Measurements from ENCODE around the gene SHC1. TPM values are rescaled to one million over a fixed set of nuclear protein-coding genes. Genes with fewer than 3 reads are reported as not detected.
A peak's percentile ranks its signal among the peaks of the same experiment; 100 is the strongest.

The SHC1 gene
- total RNA-seq, 1 experiment from 2014 or later = 107 TPM

GRCh38 chr1:155005076-155006011 lies 34.8 kb upstream of the SHC1 start:
- DNase-seq = peak; percentile 90
- H3K4me2 ChIP-seq (ENCODE audit: low read length) = peak overlapping the region; percentile 98

GRCh38 chr1:155004352-155005075 lies 34.0 kb upstream of the SHC1 start:
- ChIA-PET POLR2A (ENCODE audit: unreplicated experiment) (no interaction called here), CTCF (interaction anchor here (0.6 to 4.1 kb wide), 3 partner anchors 13 to 72 kb away, joined by 3 to 16 read pairs (median 5); partner anchors contain the start of gene PYGO2)
- Histone ChIP-seq H4K20me1 (ENCODE audit: low read length) (0 out of 2 replicates have a peak, but pooled peaks cover 3% of the 10 kb centered on the region), H3K27ac (ENCODE audit: low read length) (peak overlapping the region; percentile 88), H3K36me3 (ENCODE audit: low read depth, low read length) (peaks cover 9% of the 10 kb centered on the region; the same call in 1 of the 2 replicates), H2AFZ (ENCODE audit: low read length) (peak overlapping the region; percentile 61; the same call in 1 of the 2 replicates), H3K4me1 (ENCODE audit: insufficient read depth, low read length) (peaks cover 50% of the 10 kb centered on the region), H3K4me2 (ENCODE audit: low read length) (peak overlapping the region; percentile 98), H3K79me2 (ENCODE audit: low read length) (peaks cover 69% of the 10 kb centered on the region), H3K4me3 (ENCODE audit: low read length) (peak overlapping the region; percentile 83), H3K9ac (ENCODE audit: low read length) (peak overlapping the region; percentile 74), H3K9me3 (ENCODE audit: low read length) (no peaks in the 10 kb centered on the region), H3K27me3 (ENCODE audit: low read length) (no peaks in the 10 kb centered on the region), H3F3A (ENCODE audit: low read length, unreplicated experiment) (peaks cover 4% of the 10 kb centered on the region), H3K9me2 (replicated peaks; ENCODE audit: low read length) (no peaks in the 10 kb centered on the region)
- BruUV-seq (replicated peaks) = no TSS peak
- TF ChIP-seq EZH2phosphoT487 (IDR thresholded peaks at IDR 0.05; ENCODE audit: borderline replicate concordance, low read length) = no peak
- TF ChIP-seq, protein P1, sequence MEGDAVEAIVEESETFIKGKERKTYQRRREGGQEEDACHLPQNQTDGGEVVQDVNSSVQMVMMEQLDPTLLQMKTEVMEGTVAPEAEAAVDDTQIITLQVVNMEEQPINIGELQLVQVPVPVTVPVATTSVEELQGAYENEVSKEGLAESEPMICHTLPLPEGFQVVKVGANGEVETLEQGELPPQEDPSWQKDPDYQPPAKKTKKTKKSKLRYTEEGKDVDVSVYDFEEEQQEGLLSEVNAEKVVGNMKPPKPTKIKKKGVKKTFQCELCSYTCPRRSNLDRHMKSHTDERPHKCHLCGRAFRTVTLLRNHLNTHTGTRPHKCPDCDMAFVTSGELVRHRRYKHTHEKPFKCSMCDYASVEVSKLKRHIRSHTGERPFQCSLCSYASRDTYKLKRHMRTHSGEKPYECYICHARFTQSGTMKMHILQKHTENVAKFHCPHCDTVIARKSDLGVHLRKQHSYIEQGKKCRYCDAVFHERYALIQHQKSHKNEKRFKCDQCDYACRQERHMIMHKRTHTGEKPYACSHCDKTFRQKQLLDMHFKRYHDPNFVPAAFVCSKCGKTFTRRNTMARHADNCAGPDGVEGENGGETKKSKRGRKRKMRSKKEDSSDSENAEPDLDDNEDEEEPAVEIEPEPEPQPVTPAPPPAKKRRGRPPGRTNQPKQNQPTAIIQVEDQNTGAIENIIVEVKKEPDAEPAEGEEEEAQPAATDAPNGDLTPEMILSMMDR (conservative IDR thresholded peaks at IDR 0.05; ENCODE audit: low read depth, low read length) = no peak
- TF ChIP-seq EZH2 (IDR thresholded peaks at IDR 0.05; ENCODE audit: low read length, unreplicated experiment) = no peak
- intact Hi-C loops (cut with micrococcal nuclease) = loop anchor here (1.0 kb wide), 1 partner anchor 13 kb away; no protein-coding TSS in a partner anchor
- no peak for ATAC-seq
- no peak for DNase-seq

More at GRCh38 chr1:155005076-155006011, 34.8 kb upstream of the SHC1 start:
- ChIA-PET CTCF (interaction anchor here (0.9 kb wide), 1 partner anchor 44 kb away, joined by 5 read pairs; the partner anchor contains the start of gene PYGO2), POLR2A (ENCODE audit: unreplicated experiment) (no interaction called here)
- H3K27ac ChIP-seq (ENCODE audit: low read length) = peak overlapping the region; percentile 88
- peaks cover 4% of the 10 kb centered on the region for H3F3A ChIP-seq (ENCODE audit: low read length, unreplicated experiment)
- H3K4me3 ChIP-seq (ENCODE audit: low read length) = peak overlapping the region; percentile 83
- H3K9me2 ChIP-seq (replicated peaks; ENCODE audit: low read length) = no peaks in the 10 kb centered on the region
- no peaks in the 10 kb centered on the region for H3K9me3 ChIP-seq (ENCODE audit: low read length)
- no TSS peak for BruUV-seq (replicated peaks)
- peak overlapping the region; percentile 12; the same call in 1 of the 2 replicates for H2AFZ ChIP-seq (ENCODE audit: low read length)
- H3K79me2 ChIP-seq (ENCODE audit: low read length) = peaks cover 78% of the 10 kb centered on the region
- peak overlapping the region; percentile 61 for H3K9ac ChIP-seq (ENCODE audit: low read length)
- TF ChIP-seq EZH2phosphoT487 (IDR thresholded peaks at IDR 0.05; ENCODE audit: borderline replicate concordance, low read length) (no peak), EZH2 (IDR thresholded peaks at IDR 0.05; ENCODE audit: low read length, unreplicated experiment) (no peak)
- TF ChIP-seq, protein P1 (conservative IDR thresholded peaks at IDR 0.05; ENCODE audit: low read depth, low read length) = no peak
- intact Hi-C loops (cut with micrococcal nuclease) = loop anchor here (1.0 kb wide), 1 partner anchor 12 kb away; no protein-coding TSS in a partner anchor
- peaks cover 42% of the 10 kb centered on the region for H3K4me1 ChIP-seq (ENCODE audit: insufficient read depth, low read length)
- peak; percentile 24 for ATAC-seq
- no peaks in the 10 kb centered on the region for H3K27me3 ChIP-seq (ENCODE audit: low read length)
- H3K36me3 ChIP-seq (ENCODE audit: low read depth, low read length) = peaks cover 12% of the 10 kb centered on the region; the same call in 1 of the 2 replicates
- 0 out of 2 replicates have a peak, but pooled peaks cover 3% of the 10 kb centered on the region for H4K20me1 ChIP-seq (ENCODE audit: low read length)
